GM21447 (cell line): ENCODE measurements around the gene TBXA2R.

ENCODE experiments used
- ATAC-seq: cut with Tn5 transposase; IDR thresholded peaks from one replicate; pipeline ENCODE4 v1.9.1; 2021; ENCODE audit not compliant: unreplicated experiment

TBXA2R gene

GRCh38 chr19:3556978-3557460 lies 49.7 kb downstream of the TBXA2R start:
- peak; percentile 7 for ATAC-seq

GRCh38 chr19:3556423-3556977 lies 50.2 kb downstream of the TBXA2R start:
- ATAC-seq, result no peak

GRCh38 chr19:3555653-3556422 lies 50.8 kb downstream of the TBXA2R start:
- no peak for ATAC-seq

GRCh38 chr19:3554254-3555083 lies 52.2 kb downstream of the TBXA2R start:
- ATAC-seq, result no peak

- no peak for ATAC-seq
Observed at GRCh38 chr19:3551792-3552095, 54.9 kb downstream of the TBXA2R start.

- ATAC-seq, result no peak
Observed at GRCh38 chr19:3550947-3551791, 55.5 kb downstream of the TBXA2R start.

- ATAC-seq, result no peak
Observed at GRCh38 chr19:3549816-3550215, 56.9 kb downstream of the TBXA2R start.

- no peak for ATAC-seq
Observed at GRCh38 chr19:3548606-3549005, 58.1 kb downstream of the TBXA2R start.

- ATAC-seq, result no peak
Observed at GRCh38 chr19:3547767-3548282, 58.9 kb downstream of the TBXA2R start.

GRCh38 chr19:3547301-3547731 lies 59.4 kb downstream of the TBXA2R start:
- no peak for ATAC-seq

GRCh38 chr19:3546119-3546518 lies 60.6 kb downstream of the TBXA2R start:
- ATAC-seq, result no peak

GRCh38 chr19:3545669-3546034 lies 61.0 kb downstream of the TBXA2R start:
- ATAC-seq, result no peak

- no peak for ATAC-seq
Observed at GRCh38 chr19:3544742-3545668, 61.7 kb downstream of the TBXA2R start.
